C4-2B (cell line): ENCODE measurements around the gene NRIP1.
"Not testable (repeated sequence)": the region's sequence is repeated elsewhere in the genome, so short reads cannot be mapped to it uniquely, and the experiment has no call there.

ENCODE experiments used
- H3K27ac ChIP-seq: fragments of 450-650 bp; 2 replicates; pipeline ENCODE4 v1.5.1; 2017
- ZFX ChIP-seq: fragments of 450-650 bp; IDR thresholded peaks from 2 replicates; pipeline ENCODE4 v1.6.1; 2017
- TF ChIP-seq, protein P1 (sequence below): fragments of 450-650 bp; conservative IDR thresholded peaks from 2 replicates; pipeline ENCODE4 v1.5.1; 2017; ENCODE audit warnings: mild to moderate bottlenecking

Gene NRIP1

DNA sequence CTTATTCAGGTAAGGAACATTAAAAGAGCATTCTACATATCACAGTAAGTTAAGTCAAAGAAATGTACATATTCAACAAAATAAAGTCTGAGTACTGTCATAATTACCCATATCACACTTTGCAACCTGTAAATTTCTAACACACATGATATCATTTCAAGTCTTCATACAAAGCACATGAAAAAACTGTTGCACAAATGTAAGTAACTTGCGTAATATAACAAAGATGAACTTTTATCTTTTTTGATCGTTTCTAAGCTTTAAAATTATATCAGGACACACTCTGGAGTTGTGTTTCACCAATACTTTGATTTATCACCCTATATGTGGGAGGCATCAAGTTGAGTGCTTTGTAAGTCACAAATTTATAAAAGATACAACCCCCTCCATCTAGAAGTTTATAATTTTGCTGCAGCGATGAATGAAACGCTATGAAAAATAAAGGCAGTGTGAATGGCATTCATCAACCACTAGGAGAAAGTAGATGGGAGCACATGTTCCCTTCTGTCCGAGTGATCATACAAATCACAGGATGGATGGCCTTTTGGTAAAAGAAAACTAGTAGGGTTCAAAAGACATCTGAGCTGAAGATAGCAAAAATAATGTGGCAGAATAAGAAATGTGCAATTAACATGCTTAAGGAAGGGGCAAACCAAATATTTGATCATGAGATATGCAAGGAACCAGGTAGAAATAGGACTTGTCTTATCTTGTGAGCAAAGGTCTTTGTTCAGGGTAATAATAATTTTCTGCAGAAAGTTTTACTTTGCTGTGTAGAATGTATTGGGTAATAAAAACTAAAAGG is 27.5 kb downstream of the NRIP1 start:
- TF ChIP-seq, protein P1, sequence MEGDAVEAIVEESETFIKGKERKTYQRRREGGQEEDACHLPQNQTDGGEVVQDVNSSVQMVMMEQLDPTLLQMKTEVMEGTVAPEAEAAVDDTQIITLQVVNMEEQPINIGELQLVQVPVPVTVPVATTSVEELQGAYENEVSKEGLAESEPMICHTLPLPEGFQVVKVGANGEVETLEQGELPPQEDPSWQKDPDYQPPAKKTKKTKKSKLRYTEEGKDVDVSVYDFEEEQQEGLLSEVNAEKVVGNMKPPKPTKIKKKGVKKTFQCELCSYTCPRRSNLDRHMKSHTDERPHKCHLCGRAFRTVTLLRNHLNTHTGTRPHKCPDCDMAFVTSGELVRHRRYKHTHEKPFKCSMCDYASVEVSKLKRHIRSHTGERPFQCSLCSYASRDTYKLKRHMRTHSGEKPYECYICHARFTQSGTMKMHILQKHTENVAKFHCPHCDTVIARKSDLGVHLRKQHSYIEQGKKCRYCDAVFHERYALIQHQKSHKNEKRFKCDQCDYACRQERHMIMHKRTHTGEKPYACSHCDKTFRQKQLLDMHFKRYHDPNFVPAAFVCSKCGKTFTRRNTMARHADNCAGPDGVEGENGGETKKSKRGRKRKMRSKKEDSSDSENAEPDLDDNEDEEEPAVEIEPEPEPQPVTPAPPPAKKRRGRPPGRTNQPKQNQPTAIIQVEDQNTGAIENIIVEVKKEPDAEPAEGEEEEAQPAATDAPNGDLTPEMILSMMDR, result no peak
- TF ChIP-seq ZFX, result no peak
- H3K27ac ChIP-seq, result no peak overlapping the region

DNA sequence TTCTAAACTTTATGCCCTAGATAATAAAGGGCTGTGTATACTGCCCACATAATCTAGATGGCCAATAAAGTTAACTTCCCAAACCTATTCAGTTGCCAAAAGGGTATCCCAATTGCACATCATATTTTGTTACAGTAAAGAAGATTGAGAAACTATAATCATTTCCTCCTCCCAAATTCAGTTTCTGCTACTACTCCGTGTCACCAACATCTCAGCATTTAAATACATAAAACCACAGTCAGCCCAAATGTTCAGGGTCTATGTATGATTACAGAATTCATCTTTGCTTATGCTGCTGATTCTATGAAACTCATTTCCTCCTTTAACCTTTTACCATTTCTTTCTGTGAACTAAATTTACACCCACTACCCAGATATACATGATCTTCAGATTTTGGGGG is 28.6 kb downstream of the NRIP1 start:
- TF ChIP-seq, protein P1, result no peak
- TF ChIP-seq ZFX, result no peak
- H3K27ac ChIP-seq, result no peak overlapping the region

DNA sequence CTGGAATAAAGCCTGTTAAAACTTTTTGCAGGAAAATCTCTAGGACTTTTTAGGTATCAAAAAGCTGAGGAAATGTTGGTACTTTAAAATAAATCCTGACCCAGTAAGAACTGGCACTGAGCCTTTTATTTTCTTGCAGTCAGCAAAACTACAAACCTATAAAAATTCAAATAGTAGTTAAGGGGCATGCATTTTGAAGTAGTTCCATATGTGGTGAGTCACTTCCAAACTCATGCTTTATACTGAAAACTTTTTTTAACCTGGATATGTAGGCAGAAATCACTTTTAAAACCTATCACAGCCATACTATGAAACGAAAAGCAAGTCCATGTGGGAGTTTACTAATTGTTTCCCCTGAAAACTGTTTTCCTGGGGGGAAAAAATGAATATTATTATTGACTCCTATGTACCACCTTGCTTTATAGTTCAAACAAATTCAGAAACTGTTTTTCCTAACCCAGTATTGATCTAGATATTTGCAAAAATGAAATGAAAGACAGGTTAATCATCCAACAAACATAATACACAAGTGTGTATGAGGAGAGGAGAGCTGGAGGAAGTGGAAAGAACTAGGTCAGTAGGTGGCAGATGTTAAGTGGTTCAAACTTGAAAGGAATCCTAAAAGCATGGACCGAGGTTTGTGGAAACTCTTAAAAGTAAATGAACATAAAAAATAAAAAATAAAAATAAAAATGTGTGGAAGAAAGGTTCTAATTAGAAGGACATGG is 30.5 kb downstream of the NRIP1 start:
- H3K27ac ChIP-seq, result no peak overlapping the region
- TF ChIP-seq, protein P1, result peak; percentile 5; the same call in 1 of the 2 replicates
- no peak for TF ChIP-seq ZFX

DNA sequence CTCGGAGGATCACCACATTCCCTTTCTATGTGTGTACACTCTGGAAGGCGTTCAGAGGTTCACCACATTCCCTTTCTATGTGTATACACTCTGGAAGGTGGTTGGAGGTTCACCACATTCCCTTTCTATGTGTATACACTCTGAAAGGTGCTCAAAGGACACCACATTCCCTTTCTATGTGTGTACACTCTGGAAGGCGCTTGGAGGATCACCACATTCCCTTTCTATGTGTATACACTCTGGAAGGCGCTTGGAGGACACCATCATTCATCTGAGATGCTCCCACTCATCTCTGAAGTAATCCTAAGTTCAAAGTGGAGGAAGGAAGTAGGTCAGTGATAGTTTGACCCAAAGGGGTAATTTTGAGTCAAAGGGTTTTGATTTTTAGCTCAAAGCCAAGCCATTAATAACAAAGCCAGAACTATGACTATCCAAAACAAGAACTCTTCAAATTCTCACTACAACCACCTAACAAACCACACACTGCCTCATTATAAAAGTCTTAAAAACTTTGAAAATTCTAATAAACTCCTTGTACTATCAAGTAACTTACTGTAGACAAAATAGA is 32.9 kb downstream of the NRIP1 start:
- no peak overlapping the region for H3K27ac ChIP-seq
- TF ChIP-seq ZFX, result no peak
- TF ChIP-seq, protein P1, result no peak

DNA sequence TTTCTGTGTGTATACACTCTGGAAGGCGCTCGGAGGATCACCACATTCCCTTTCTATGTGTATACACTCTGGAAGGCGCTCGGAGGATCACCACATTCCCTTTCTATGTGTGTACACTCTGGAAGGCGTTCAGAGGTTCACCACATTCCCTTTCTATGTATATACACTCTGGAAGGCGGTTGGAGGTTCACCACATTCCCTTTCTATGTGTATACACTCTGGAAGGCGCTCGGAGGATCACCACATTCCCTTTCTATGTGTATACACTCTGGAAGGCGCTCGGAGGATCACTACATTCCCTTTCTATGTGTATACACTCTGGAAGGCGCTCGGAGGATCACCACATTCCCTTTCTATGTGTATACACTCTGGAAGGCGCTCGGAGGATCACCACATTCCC is 33.4 kb downstream of the NRIP1 start:
- not testable (repeated sequence) for H3K27ac ChIP-seq

DNA sequence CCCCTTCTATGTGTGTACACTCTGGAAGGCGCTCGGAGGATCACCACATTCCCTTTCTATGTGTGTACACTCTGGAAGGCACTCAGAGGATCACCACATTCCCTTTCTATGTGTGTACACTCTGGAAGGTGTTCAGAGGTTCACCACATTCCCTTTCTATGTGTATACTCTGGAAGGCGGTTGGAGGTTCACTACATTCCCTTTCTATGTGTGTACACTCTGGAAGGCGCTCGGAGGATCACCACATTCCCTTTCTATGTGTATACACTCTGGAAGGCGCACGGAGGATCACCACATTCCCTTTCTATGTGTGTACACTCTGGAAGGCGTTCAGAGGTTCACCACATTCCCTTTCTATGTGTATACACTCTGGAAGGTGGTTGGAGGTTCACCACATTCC is 33.9 kb downstream of the NRIP1 start:
- not testable (repeated sequence) for H3K27ac ChIP-seq

DNA sequence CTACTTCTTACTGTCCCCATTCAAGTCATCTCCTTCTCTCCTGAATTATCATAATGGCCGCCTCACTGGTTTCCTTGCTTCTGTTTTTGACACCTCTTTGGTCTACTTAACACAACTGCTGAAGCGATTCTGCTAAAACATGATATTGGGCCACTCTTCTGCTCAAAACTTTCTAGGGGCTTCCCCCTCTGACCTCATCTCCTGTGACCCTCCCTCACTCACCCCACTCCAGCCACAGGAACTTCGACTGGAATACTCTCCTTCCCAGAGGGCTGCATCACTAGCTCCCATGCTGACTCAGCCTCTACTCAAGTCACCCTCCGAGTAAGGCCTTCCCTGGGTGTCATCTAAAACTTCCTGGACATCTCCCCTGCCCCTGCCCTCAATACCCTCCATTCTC is 35.7 kb downstream of the NRIP1 start:
- TF ChIP-seq, protein P1, result no peak
- TF ChIP-seq ZFX, result no peak
- no peak overlapping the region for H3K27ac ChIP-seq

DNA sequence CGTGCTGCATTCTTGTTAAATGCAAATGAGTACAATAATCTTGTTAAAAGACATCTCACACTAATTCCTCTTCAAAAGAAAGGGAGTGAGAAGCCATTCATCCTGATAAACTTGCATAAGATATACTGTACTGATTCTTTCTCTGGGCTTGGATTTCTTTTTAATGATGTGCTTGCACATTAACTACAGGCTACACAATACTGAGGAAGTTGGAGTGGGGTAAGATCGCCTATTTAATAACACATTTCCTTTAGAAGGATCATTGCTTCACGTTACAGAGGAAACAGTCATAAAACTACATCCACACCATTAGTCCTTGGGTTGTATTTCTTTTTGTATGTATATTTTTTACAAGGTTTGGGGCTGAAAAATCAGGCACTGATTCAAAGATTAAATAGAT is 36.6 kb downstream of the NRIP1 start:
- TF ChIP-seq, protein P1, result no peak
- no peak for TF ChIP-seq ZFX
- H3K27ac ChIP-seq, result no peak overlapping the region
